Neural cell (in vitro differentiated cells): ENCODE data around the gene EYA3. TPM values are rescaled to one million over a fixed set of nuclear protein-coding genes. Genes with fewer than 3 reads are reported as not detected.

ENCODE experiments used
- H2AFZ ChIP-seq: fragments of 200-600, 300-800 bp; sonication (generic), shearing (Covaris generic); 2 replicates; pipeline ENCODE4 v1.6.0; 2014; ENCODE audit warnings: low read depth, mild to moderate bottlenecking, antibody characterized with exemption, low read length, moderate library complexity
- H3F3A ChIP-seq: fragments of 200-600 bp; shearing (Covaris generic); 2 replicates; pipeline ENCODE4 v1.6.1; 2016; ENCODE audit warnings: mild to moderate bottlenecking, moderate library complexity, mixed read lengths, antibody characterized with exemption, low read length; ENCODE audit not compliant: insufficient read depth, poor library complexity, severe bottlenecking
- H3K27ac ChIP-seq: fragments of 200-600, 300-800 bp; sonication (generic), shearing (Covaris generic); 2 replicates; pipeline ENCODE4 v1.5.1; 2014; ENCODE audit warnings: mild to moderate bottlenecking, low read length, moderate library complexity
- H3K27me3 ChIP-seq: fragments of 300-800, 200-600 bp; sonication (generic), shearing (Covaris generic); 2 replicates; pipeline ENCODE4 v1.6.0; 2014; ENCODE audit warnings: mild to moderate bottlenecking, low read depth, low read length, moderate library complexity; ENCODE audit not compliant: insufficient read depth
- H3K36me3 ChIP-seq: fragments of 300-800, 200-600 bp; sonication (generic), shearing (Covaris generic); 2 replicates; pipeline ENCODE4 v1.5.1; 2014; ENCODE audit warnings: mild to moderate bottlenecking, antibody characterized with exemption, low read length, moderate library complexity; ENCODE audit not compliant: insufficient read depth
- H3K4me2 ChIP-seq: fragments of 300-800, 200-600 bp; sonication (generic), shearing (Covaris generic); 2 replicates; pipeline ENCODE4 v1.6.0; 2014; ENCODE audit warnings: mild to moderate bottlenecking, low read length
- H3K4me3 ChIP-seq: fragments of 300-800, 200-600 bp; sonication (generic), shearing (Covaris generic); 2 replicates; pipeline ENCODE4 v1.5.1; 2014; ENCODE audit warnings: mild to moderate bottlenecking, low read length, moderate library complexity
- H3K79me2 ChIP-seq: fragments of 200-600 bp; shearing (Covaris generic); replicated peaks from 2 replicates; pipeline ENCODE4 v1.6.0; 2014; ENCODE audit warnings: mild to moderate bottlenecking, low read length, moderate library complexity; ENCODE audit not compliant: insufficient read depth
- H3K9ac ChIP-seq: fragments of 300-800, 200-600 bp; sonication (generic), shearing (Covaris generic); 2 replicates; pipeline ENCODE4 v1.6.1; 2016; ENCODE audit warnings: mild to moderate bottlenecking, low read length, mixed read lengths
- H3K9me2 ChIP-seq: fragments of 200-600 bp; shearing (Covaris generic); 2 replicates; pipeline ENCODE4 v1.6.1; 2016; ENCODE audit warnings: mild to moderate bottlenecking, low read length, mixed read lengths; ENCODE audit not compliant: insufficient read depth
- H3K9me3 ChIP-seq: fragments of 200-600, 300-800 bp; sonication (generic), shearing (Covaris generic); 2 replicates; pipeline ENCODE4 v1.6.1; 2016; ENCODE audit warnings: mild to moderate bottlenecking, mixed run types, low read length, moderate library complexity, mixed read lengths
- H4K20me1 ChIP-seq: fragments of 200-600 bp; shearing (Covaris generic); 2 replicates; pipeline ENCODE4 v1.6.1; 2016; ENCODE audit warnings: mild to moderate bottlenecking, mixed run types; ENCODE audit not compliant: insufficient read depth
- EP300 ChIP-seq: fragments of 450-650 bp; conservative IDR thresholded peaks from 2 replicates; pipeline ENCODE4 v1.6.1; 2014; ENCODE audit warnings: antibody characterized with exemption, mild to moderate bottlenecking, moderate library complexity; ENCODE audit not compliant: poor library complexity, severe bottlenecking
- EZH2 ChIP-seq: fragments of 200-600, 300-800 bp; shearing (Covaris generic), sonication (generic); IDR thresholded peaks from 2 replicates; pipeline ENCODE4 v1.6.1; 2014; ENCODE audit warnings: antibody characterized with exemption, low read length, borderline replicate concordance, mild to moderate bottlenecking; ENCODE audit not compliant: insufficient read depth, poor library complexity, severe bottlenecking
- MXI1 ChIP-seq: fragments of 450-650 bp; conservative IDR thresholded peaks from 2 replicates; pipeline ENCODE4 v1.6.1; 2014; ENCODE audit warnings: antibody characterized with exemption, mild to moderate bottlenecking; ENCODE audit not compliant: poor library complexity, severe bottlenecking
- POLR2AphosphoS5 ChIP-seq: IDR thresholded peaks from 2 replicates; pipeline ENCODE4 v1.6.1; 2012
- RAD21 ChIP-seq: fragments of 450-650 bp; conservative IDR thresholded peaks from 2 replicates; pipeline ENCODE4 v1.6.1; 2014; ENCODE audit warnings: antibody characterized with exemption, mild to moderate bottlenecking, moderate library complexity
- SMC3 ChIP-seq: fragments of 450-650 bp; conservative IDR thresholded peaks from 2 replicates; pipeline ENCODE4 v1.6.1; 2014; ENCODE audit warnings: antibody characterized with exemption, mild to moderate bottlenecking, moderate library complexity; ENCODE audit not compliant: poor library complexity
- TAF1 ChIP-seq: IDR thresholded peaks from 2 replicates; pipeline ENCODE4 v1.6.1; 2012; ENCODE audit warnings: low read depth
- polyA plus RNA-seq: library from polyadenylated mRNA; depleted of rRNA; stranded (reverse); fragments of >200 nt; gene quantifications from 2 replicates; pipeline ENCODE4 v1.2.3, GENCODE V29; 2014
- TF ChIP-seq, protein P1 (sequence below): IDR thresholded peaks from 2 replicates; pipeline ENCODE4 v1.6.1; 2012; ENCODE audit warnings: borderline replicate concordance
- TF ChIP-seq, protein P2 (sequence below): fragments of 450-650 bp; IDR thresholded peaks from 2 replicates; pipeline ENCODE4 v1.5.1; 2014; ENCODE audit warnings: antibody characterized with exemption, mild to moderate bottlenecking, moderate library complexity; ENCODE audit not compliant: poor library complexity, severe bottlenecking

The EYA3 gene
- polyA plus RNA-seq, 1 donor from 2014 or later, result 11.2 TPM

DNA sequence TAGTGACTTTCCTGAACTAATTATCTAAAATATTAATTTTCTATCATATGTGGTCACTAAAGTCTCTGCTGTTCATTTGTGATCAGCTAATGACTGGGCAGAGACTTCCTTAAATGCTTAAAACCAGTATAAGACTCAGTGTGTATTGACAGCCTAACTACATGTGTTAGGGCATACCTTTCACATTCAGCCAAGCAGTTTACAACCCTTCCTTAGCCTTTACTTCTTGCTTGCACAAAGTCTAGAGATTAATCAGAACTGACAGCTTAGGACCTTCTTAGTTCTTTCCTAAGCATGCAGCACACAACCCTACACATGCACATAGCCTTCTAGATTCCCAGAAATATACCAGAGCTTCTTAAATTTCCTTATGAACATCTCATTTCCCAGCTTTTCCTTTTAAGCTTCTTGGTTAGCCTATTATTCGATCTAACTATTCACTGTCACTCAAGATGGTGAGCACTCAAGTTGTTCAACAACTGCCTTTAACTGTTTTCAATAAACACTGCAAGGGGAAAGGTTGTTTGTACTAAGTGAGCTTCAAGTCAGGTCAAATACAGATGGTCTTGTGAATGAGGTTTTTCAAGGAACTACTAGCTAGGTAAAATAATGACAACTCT, 13.4 kb downstream of the EYA3 start:
- Histone ChIP-seq H3K9me3 (no peaks in the 10 kb centered on the region), H3K9me2 (no peaks in the 10 kb centered on the region), H2AFZ (no peak overlapping the region), H3K9ac (no peak overlapping the region), H3K36me3 (no peaks in the 10 kb centered on the region), H3K4me2 (no peak overlapping the region), H3K27ac (no peak overlapping the region), H3K27me3 (no peaks in the 10 kb centered on the region), H4K20me1 (no peaks in the 10 kb centered on the region), H3K79me2 (no peaks in the 10 kb centered on the region), H3F3A (no peaks in the 10 kb centered on the region), H3K4me3 (no peak overlapping the region)
- TF ChIP-seq SMC3 (no peak), TAF1 (no peak), RAD21 (no peak), EP300 (no peak), MXI1 (no peak), POLR2AphosphoS5 (no peak), EZH2 (no peak)
- TF ChIP-seq, protein P1, sequence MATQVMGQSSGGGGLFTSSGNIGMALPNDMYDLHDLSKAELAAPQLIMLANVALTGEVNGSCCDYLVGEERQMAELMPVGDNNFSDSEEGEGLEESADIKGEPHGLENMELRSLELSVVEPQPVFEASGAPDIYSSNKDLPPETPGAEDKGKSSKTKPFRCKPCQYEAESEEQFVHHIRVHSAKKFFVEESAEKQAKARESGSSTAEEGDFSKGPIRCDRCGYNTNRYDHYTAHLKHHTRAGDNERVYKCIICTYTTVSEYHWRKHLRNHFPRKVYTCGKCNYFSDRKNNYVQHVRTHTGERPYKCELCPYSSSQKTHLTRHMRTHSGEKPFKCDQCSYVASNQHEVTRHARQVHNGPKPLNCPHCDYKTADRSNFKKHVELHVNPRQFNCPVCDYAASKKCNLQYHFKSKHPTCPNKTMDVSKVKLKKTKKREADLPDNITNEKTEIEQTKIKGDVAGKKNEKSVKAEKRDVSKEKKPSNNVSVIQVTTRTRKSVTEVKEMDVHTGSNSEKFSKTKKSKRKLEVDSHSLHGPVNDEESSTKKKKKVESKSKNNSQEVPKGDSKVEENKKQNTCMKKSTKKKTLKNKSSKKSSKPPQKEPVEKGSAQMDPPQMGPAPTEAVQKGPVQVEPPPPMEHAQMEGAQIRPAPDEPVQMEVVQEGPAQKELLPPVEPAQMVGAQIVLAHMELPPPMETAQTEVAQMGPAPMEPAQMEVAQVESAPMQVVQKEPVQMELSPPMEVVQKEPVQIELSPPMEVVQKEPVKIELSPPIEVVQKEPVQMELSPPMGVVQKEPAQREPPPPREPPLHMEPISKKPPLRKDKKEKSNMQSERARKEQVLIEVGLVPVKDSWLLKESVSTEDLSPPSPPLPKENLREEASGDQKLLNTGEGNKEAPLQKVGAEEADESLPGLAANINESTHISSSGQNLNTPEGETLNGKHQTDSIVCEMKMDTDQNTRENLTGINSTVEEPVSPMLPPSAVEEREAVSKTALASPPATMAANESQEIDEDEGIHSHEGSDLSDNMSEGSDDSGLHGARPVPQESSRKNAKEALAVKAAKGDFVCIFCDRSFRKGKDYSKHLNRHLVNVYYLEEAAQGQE, result no peak
- TF ChIP-seq, protein P2, sequence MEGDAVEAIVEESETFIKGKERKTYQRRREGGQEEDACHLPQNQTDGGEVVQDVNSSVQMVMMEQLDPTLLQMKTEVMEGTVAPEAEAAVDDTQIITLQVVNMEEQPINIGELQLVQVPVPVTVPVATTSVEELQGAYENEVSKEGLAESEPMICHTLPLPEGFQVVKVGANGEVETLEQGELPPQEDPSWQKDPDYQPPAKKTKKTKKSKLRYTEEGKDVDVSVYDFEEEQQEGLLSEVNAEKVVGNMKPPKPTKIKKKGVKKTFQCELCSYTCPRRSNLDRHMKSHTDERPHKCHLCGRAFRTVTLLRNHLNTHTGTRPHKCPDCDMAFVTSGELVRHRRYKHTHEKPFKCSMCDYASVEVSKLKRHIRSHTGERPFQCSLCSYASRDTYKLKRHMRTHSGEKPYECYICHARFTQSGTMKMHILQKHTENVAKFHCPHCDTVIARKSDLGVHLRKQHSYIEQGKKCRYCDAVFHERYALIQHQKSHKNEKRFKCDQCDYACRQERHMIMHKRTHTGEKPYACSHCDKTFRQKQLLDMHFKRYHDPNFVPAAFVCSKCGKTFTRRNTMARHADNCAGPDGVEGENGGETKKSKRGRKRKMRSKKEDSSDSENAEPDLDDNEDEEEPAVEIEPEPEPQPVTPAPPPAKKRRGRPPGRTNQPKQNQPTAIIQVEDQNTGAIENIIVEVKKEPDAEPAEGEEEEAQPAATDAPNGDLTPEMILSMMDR, result no peak

DNA sequence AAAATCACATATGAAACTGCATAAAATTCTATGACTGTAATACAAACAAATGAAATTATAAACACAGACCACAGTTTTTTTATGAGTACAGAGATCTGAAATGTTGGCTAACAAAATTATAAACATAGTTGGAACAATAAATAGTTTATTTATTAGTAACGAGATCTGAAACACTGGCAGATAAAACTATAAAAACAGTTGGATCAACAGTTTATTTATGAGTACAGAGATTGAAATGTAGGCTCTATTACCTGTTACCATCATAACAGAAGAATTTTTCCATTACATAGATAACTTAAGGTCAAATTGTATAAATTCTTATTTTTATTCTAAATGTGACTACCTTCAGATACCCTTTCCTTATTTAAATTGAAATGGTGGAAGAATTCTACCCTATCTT, 14.5 kb downstream of the EYA3 start:
- Histone ChIP-seq H3K27me3 (no peaks in the 10 kb centered on the region), H3K27ac (no peak overlapping the region), H2AFZ (no peak overlapping the region), H3K79me2 (peaks cover 6% of the 10 kb centered on the region), H3K9ac (no peak overlapping the region), H3K9me3 (no peaks in the 10 kb centered on the region), H3F3A (no peaks in the 10 kb centered on the region), H3K4me2 (no peak overlapping the region), H3K9me2 (no peaks in the 10 kb centered on the region), H3K36me3 (no peaks in the 10 kb centered on the region), H4K20me1 (no peaks in the 10 kb centered on the region), H3K4me3 (no peak overlapping the region)
- TF ChIP-seq RAD21, result no peak
- TF ChIP-seq, protein P2, result no peak
- no peak for TF ChIP-seq TAF1
- no peak for TF ChIP-seq MXI1
- no peak for TF ChIP-seq SMC3
- TF ChIP-seq EZH2, result no peak
- TF ChIP-seq POLR2AphosphoS5, result no peak
- TF ChIP-seq, protein P1, result no peak
